Ramos (cell line): ENCODE results near the gene KLHL30.

ENCODE experiments used
- in situ Hi-C: fragments of 300-500 bp; cut with MboI; formaldehyde crosslinking; loops from one replicate; pipeline ENCODE4 v1.14.3; 2022; ENCODE audit warnings: low sequenced_read_pairs; ENCODE audit not compliant: unreplicated experiment

Gene KLHL30

DNA sequence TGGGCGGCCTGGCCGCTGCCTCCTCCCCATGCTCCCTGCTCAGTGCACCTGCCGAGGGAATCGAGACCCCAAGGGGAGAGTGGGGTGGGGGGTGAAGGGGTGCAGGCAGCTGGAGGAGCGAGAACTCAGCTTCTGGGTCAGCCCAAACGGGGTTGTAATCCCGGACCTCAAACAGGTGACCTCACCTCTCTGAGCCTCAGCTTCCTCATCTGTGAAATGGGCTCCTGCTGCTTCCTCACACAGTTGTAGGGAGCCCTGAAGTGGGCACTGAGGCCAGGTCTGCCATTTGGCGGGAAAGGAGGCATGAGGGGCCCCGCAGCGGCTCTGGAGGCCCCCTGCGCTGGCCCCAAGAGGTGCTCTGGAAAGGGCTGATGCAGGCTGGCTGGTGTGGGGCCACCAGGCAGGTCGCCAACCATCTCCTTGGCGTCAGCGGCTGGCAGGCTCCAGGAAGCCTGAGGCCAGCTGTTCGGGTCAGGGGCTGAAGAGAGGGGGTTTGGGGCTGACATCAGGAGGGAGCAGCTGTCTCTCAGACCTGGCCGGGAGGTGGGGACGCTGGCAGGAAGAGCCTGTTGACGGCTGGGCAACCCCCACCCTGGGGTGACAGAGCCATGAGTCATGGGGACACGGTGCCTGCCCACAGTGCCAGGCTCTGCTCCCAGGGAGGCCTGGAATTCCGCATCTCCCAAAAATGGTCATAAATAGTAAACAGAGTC, 4.9 kb downstream of the KLHL30 start:
- in situ Hi-C loops: no loop called here

DNA sequence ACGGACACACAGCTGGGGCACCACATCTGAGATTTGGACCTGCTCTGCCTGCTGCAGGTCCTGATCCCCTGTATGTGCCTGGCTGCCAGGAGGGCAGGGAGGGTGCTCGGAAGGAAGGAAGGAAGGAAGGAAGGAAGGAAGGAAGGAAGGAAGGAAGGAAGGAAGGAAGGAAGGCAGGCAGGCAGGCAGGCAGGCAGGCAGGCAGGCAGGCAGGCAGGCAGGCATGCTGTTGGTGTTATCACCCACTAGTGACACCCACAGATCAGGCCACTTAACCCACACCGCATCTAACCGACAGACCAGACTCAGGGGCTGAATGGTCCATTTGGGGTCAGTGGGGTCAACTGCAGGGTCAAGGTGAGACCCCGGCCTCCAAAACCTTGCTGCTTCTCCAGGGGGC, 5.8 kb downstream of the KLHL30 start:
- in situ Hi-C loops: no loop called here

DNA sequence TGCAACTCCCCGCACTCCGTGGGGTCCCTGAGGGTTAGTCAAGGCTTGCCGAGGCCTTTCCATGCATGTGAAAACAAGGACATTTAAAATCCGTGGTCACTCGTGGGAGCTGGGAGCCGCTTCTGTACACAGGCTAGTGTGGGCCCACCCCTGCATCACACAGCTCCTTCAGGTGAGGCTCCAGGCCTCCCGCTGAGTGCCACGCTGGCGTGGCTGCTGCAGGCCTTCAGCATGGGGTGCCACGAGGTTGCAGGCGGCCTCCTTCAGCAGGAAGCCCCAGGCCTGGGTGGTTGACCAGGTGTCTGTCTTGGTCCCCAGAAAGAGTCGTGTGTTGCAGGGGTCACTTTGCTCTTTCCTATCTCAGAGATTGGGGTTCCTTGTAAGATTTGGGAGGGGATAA, 6.6 kb downstream of the KLHL30 start:
- in situ Hi-C loops: no loop called here

DNA sequence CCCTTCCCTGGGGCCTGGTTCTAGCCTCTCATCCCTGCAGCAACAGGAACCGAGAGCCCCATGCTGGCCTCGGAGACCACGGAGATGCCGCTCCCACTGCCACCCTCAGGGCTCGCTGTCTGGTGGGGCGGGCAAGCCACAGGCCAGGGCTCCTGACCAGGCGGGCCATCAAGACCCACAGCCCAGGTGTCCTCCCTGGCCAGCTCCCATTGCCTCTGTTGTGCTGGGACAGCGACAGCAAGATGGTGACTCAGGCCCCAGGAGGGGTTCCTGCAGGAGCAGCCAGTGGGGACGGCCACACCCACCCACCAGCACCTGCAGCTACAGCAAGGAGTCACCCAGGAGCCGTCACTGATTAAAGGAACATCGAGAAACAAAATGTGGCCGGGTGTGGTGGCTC, 7.4 kb downstream of the KLHL30 start:
- in situ Hi-C loops: no loop called here

DNA sequence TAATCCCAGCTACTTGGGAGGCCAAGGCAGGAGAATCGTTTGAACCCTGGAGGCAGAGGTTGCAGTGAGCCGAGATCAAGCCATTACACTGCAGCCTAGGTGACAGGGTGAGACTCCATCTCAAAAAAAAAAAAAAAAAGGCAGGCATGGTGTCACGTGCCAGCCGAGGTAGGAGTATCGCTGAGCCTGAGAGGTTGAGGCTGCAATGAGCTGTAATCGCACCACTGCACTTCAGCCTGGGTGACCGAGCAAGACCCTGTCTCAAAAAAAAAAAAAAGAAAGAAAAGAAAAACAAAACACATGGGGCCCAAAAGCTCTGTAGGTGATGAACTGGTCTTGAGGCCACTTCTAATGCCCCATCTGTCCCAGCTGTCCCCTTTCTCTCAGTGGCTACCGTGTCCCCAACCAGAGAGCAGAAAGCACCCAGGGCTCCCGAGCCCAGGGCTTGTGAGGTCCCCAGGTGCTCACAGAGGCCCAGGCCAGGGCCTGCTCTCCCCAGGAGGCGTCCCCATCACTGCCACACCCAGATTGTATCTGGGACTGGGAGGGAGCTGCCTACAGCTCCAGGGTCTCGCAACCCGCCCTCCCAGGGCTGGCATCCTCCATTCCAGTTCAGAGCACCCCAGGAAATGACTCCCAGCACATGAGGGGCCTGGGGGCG, 8.5 kb downstream of the KLHL30 start:
- in situ Hi-C loops: no loop called here

DNA sequence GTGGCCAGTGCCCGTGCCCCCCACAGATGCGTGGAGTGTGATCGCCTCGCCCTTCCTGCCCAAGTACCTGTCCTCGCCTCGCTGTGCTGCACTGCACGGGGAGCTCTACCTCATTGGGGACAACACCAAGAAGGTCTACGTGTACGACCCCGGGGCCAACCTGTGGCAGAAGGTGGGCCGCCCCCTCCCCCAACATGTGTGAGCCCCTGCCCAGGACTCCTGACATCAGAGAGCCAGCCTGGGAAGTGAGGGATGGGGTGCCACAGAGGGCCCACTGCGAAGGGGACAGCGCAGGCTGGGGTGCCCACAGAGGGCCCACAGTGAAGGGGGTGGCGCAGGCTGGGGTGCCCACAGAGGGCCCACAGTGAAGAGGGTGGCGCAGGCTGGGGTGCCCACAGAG, 10.5 kb downstream of the KLHL30 start:
- in situ Hi-C loops: no loop called here

DNA sequence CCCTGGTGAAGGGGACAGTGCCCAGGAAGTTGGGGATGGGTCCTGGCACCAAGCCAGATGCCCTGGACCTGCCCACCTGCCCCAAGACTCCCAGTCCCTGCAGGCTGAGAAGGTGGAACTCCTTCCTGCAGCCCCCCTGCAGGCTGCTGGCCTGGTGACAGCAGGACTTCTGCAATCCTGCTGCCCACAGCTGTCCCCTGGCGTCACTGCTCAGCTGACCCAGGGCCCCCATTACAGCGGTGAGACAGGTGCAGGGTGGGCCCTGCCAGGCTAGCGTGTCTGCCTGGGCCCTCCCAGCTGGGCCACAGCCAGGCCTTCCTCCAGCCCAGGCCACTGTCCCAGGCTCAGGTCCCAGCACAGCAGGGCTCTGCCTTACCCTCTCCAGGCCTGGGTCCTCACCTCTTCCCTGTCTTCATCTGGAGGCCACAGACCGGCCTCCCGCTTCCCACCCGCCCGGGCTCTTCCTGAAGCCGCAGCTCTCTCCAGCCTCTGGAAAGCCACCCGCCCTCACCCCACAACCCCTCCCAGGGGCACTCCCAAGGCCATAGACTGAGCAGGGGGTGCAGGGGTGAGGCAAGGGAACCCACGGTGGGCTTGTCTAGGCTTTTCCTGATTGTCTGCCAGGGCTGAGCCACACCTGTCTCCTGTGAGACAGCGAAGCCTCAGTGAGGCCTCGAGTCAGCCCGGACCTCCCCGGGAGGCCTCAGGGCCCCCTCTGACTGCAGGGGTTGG, 11.5 kb downstream of the KLHL30 start:
- in situ Hi-C loops: no loop called here

DNA sequence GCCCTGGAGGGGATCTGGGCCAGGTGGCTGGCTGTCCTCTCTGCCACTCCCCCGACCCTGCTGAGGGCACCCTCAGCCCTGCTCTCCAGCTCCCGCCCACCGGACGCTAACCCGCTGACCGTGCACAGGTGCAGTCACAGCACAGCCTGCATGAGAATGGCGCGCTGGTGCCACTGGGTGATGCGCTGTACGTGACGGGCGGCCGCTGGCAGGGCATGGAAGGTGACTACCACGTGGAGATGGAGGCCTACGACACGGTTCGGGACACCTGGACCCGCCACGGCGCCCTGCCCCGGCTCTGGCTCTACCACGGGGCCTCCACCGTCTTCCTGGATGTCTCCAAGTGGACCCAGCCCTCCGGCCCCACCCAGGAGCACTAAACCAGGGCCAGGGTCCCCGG, 12.2 kb downstream of the KLHL30 start:
- in situ Hi-C loops: no loop called here

DNA sequence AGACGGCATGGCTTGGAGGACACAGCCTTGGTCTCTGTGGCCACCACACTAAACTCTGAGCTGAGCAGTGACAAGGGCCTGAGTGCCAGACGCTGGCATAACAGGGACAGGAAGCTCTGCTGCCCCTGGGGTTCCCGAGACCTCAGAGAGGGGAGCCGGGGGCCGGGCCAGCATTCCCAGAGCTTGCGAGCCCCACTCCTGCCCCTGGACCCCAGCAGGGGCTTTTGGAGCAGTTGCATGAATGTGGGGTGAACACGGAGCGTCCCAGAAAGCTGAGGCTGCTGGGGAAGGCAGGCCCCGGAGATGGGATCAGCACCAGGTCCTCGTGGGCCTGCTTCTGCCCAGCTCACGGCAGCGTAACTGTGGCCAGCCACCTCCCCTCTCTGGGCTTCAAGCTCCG, 12.7 kb downstream of the KLHL30 start:
- in situ Hi-C loops: no loop called here

DNA sequence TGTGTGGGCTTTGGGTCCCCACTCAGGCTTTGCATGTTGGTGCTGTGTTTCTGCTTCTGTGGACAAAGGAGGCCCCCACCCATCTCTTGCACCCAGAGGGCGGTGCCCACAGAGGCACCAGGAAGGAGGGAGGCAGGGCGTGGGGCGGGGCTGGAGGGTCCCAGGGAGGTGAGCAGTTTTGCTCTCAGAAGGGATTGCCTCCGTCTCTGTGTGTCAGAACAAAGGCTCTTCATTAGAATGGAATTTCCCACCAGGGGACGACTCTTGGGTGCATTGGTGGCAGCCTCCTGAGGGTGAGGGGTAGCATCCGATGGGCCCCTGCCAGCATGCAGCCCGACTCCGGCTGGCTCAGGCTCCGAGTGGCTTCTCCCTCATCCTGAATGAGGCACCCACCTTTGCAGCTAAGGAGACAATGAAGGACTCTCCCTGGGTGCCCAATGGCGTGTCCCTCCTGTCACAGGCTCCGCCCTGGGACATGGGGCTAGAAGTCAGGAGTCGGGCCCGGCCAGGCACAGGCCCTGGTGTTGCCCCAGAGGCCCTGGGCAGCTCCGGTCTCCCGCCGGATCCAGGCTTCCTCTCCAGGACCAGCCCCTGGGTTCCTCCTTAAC, 13.3 kb downstream of the KLHL30 start:
- in situ Hi-C loops: no loop called here

DNA sequence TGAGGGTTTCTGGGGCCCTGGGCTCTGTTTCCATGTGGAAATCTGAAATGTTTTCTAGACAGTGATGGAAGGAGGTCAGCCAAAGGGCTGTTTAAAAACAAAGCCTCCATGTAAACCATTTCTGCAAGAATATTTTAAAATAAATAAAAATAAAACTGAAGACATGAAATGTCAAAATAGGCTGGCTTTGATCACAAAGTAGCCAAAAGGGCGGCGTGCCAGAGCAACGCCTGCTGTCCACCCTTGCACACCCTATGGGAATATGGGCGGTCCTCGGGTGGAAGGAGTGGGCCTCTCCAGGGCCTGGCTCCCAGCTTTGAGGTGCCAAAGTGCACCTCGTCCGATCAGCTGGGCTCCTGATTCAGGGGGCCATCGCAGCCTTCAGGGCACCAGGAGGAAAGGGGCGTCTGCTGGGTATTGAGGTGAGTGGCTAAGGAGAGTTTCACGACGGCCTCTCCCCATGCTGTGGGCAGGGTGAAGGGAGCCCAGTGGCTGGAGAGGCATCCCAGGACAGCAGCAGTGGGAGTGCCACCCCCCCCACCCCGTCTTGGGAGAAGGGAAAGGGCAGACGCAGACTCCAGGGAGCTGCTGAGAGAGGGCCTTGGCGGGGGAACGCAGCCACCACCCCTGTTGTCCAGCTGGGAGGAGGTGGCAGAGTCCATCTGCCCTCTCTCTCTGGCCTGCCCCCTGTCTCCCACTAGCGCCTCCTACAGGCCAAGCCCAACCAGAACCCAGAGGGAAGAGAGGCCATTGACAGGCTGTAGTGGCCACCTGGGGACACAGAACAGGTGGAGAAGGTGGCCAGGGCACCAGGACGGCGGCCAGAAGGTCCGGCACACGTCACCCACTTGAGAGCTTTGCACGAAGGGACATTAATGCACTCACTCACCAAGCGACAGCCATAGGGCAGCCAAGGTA, 14.6 kb downstream of the KLHL30 start:
- in situ Hi-C loops: no loop called here

DNA sequence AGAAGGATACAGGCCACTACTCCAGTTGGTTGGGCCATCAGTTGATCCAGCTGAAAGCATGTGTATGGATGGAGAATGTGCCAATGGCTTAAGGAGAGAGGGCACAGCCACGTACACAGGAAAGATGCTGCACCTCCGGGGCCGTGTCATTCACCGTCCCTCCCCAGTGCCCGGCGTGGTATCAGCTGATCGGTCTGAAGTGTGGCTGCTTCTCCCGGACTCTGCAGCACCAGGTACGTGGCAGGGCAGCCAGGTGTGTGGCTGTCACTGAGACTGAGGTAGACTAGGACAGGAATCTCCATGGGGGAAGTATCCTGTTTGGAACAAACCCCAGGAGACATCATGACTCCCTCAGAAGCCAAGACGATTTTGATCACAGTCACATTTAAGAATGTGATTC, 16.1 kb downstream of the KLHL30 start:
- in situ Hi-C loops: no loop called here

DNA sequence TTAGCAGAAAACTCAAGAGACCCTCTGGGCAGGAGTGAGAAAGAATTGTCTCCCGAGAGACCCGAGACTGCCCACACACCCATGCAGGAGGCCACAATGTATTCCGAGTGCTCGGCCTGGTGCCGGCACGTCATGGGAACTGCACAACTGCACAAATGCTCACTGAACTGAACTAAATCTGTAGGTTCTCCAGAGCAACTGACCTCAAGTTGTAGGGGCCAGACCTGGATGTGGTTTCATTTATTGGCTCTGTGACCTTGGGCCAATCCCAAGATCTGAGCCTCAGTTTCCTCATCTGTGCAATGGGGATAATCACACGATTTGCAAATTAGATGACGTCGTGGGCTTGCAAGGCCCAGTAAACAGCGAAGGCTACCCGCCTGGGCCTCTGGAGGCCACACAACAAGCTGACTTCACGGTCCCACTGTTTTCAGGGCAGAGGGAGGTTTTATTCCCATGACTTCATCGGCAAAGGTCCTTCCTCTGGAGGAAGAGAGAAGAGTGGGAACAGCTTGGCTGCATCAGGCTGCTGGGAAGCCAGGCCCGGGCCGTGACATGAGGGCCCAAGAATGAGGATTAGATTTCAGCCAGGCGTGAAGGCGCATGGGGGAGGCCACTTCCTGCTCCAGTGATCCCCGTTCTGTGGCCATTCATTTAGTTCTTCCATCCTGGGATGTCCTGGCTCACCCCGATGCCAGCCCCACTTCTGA, 16.7 kb downstream of the KLHL30 start:
- in situ Hi-C loops: no loop called here

DNA sequence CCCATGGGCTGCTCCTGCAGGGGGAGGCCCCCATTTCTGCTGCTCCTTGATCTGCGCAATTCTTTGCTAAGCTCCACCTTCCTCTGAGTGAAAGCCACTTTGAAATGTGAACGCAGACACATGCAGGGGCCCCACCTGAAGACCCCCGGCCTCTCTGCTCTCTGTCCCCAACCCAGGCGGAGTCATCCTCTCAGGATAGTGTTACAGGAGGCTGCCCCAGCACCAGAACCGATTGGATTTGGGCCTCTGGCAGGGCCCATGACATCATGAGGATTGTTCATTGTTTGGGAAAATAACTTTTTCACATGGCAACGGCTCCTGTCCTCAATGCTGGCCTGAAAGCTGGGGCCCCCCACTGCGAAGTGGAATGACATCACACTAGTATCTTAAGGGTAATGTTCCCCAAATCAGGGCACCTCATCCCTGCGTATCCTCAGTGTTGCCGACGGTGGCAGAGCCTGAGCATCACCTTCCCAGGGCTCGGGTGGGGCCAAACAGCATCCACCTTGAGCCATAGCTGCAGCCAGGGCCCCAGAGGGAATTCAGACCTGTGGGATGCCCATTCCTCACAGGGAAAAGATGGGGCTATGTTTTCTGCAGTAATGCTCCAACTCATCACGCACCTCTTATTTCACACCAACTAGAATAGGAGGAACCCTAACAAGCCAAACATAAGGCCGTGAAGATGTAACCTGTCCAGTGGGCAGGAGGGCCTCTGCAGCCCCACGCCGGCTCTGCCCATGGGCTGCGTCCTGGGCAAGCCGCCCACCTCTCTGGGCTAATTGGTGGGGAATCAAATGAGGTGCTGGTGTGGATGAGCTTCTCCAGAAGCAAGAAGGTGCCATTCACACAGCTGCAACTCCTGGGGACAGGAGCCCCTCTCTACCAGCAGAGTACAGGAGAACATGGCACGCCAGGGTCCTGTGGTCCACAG, 17.6 kb downstream of the KLHL30 start:
- in situ Hi-C loops: no loop called here

DNA sequence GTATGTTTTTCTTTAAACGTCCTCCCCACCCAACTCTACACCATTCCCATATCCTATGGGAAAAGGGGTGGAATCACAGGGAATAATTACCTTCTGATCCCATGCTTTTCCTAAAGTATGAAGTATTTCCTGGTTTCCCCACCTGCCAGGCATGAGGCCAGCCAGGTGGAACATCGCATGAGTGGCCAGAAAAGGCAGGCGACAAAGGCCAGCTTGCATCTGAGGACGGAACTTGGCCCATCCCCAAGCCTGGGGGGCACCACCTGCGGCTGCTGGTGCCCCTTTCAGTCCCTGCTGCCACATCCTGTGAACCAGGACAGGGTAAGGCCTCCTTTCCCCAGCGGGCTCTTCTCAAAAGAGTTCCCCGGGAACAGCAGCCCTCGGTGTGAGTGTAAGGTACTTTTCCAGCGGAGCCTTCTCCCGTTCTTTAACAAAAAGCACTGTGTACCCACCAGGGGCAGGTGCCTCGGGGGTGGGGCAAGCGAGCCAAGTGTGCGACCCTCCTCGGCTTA, 19.1 kb downstream of the KLHL30 start:
- in situ Hi-C loops: no loop called here

DNA sequence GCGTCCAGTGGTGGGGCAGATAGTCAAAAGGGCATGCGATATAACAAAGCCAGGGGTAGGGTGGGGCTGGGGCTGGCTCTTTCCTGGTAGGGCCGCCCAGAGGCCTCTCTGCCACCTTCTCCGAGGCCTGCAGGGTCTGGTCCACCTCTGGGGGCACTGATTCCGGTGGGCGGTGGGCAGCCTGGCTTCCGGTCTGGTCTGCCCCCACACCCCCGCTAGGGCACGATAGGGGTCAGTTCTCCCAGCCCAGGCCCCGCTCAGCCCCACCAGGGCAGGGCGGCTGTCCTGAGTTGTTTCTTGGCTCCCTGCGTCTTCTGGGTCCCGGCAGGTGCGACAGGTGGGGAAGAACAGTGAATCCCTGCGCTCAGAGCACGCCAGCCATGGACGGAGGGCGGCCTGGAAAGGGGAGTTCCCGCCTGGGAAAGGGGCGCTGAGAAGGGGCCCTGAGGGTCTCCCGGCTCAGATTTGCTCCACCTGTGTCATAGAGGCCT, 19.6 kb downstream of the KLHL30 start:
- in situ Hi-C loops: no loop called here

DNA sequence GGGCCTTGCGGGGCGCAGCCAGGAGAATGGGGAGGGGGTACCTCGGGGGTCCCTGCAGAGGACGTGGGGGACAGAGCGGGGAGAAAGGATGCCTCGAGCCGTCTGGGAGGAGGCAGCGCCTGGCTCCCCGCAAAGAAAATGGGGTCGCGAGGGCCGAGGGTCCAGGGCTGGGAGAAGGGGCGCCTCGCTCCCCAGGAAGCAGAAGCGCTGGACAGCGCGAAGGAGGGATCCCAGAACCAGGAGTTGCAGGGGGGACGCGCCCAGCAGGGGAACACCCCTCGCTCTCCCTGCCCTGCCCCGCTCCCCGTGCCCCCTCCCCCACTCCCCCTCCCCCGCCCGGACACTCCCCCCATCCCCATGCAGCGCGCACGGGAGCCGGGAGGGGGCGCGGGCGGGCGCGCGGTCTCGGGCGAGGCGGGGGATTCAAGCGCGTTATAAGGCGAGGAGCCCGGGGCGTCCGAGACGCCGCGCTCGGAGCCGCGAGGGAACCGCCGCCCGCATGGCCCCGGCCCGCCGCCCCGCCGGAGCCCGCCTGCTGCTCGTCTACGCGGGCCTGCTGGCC, 20.1 kb downstream of the KLHL30 start, which contains the start of gene ERFE:
Gene ERFE (plus strand): TSS at position 462 of the 562 bp plus-strand sequence. CDS start 38 bp downstream, at position 500.
- in situ Hi-C loops: no loop called here
